Measurements from ENCODE around the gene CHRNA10.

CHRNA10 gene

GRCh38 chr11:3627291-3627690 lies 43.9 kb downstream of the CHRNA10 start:
- no peak for DNase-seq

- DNase-seq = no peak
Measured at GRCh38 chr11:3626250-3626960, 44.8 kb downstream of the CHRNA10 start.

DNA sequence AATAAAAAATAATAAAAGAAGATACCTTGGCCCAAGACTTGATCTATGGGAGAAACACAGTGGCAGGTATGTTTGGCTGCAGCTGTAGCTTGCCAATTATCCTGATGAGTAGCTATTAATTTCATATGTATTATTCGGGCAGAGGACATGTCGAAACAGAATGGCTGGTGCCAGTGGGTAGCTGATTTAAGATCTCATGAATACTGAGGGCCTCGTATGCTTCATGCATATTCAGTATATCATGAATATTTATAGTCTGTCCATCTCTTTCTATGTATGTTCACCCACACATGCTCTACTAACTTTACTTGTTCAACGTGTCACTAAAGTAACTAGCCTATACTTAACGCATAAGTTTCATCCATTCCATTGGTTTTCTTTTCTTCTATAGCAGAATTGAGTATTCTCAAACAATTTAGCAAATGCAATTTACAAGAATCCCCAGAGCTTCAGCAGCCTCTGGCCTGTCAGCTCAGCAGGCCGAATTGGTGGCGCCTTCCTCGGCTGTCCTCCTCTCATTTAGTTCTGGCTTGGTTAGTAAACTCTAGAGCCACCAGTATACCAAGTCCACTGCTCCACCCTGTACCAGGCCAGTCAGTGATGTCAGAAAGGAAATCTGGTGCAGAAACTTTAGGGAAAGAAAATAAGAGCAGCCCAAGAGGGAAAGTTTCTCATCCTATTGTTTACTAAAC lies 47.3 kb downstream of the CHRNA10 start:
- DNase-seq = no peak

DNA sequence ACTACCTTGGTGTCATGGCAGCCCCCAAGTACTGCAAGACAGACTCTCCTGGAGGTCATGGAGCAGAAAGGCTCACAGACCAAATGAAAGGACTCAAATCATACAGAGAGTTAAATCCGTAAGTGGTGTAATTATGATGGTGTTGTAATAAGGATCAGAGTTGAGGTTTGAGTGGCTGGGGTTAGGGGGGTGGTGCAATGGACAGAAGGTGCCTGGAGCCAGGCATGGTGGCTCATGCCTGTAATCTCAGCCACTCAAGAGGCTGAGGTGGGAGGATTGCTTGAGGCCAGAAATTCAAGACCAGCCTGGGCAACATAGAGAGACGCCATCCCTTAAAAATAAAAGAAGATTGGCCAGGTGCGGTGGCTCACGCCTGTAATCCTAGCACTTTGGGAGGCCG lies 48.1 kb downstream of the CHRNA10 start:
- DNase-seq = no peak

GRCh38 chr11:3622521-3622920 lies 48.7 kb downstream of the CHRNA10 start:
- no peak for DNase-seq

DNA sequence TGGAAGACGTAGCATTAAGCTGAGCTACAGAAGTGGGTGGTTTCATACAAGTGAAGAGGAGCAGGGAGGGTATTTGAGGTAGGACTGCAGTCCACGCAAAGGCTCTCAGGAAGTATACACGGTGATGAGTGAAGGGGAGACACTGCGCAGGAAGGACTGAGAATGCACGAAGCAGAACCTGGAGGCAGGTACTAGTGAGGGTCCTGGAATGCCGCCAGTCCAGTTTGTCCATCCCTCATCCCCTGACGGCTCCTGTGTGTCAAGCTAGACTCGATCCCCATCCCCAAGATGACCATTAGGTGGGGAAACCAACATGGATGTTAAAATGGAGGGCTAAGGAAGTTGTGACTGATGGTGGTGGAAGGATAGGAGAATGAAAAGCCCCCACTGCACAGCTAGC lies 53.2 kb downstream of the CHRNA10 start:
- no peak for DNase-seq

- no peak for DNase-seq
Measured at GRCh38 chr11:3616721-3617460, 54.3 kb downstream of the CHRNA10 start.

- no peak for DNase-seq
Measured at GRCh38 chr11:3615998-3616397, 55.2 kb downstream of the CHRNA10 start.
